GM19438 (cell line): Measurements from ENCODE around the gene HOXA5.

Source experiments
- ATAC-seq: cut with Tn5 transposase; IDR thresholded peaks from one replicate; pipeline ENCODE4 v1.9.1; 2021; ENCODE audit warnings: low read depth; ENCODE audit not compliant: unreplicated experiment

Gene HOXA5

DNA sequence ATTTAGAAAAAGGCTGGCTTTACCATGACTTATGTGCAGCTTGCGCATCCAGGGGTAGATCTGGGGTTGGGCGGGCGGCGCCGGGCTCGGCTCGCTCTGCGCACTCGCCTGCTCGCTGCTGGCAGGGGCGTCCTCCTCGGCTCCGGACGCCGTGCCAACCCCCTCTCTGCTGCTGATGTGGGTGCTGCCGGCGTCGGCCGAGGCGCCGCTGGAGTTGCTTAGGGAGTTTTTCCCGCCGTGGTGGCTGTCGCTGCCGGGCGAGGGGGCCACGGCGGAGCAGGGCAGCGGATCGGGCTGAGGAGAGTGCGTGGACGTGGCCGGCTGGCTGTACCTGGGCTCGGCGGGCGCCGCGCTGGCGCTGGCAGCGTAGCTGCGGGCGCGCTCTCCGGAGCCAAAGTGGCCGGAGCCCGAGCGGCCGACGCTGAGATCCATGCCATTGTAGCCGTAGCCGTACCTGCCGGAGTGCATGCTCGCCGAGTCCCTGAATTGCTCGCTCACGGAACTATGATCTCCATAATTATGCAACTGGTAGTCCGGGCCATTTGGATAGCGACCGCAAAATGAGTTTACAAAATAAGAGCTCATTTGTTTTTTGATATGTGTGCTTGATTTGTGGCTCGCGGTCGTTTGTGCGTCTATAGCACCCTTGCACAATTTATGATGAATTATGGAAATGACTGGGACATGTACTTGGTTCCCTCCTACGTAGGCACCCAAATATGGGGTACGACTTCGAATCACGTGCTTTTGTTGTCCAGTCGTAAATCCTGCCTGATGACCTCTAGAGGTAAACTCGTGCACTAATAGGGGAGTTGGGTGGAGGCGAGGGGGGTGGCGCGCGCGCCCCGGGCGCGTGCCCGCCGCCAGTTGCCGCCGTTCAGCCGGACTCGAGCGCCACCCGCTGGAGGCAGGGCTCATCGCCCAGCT is at the start of gene HOXA5:
Gene HOXA5, minus strand, starts transcription at position 659 of the 927 bp plus-strand sequence. Its CDS starts 74 bp downstream, at position 585.
- ATAC-seq: no peak

DNA sequence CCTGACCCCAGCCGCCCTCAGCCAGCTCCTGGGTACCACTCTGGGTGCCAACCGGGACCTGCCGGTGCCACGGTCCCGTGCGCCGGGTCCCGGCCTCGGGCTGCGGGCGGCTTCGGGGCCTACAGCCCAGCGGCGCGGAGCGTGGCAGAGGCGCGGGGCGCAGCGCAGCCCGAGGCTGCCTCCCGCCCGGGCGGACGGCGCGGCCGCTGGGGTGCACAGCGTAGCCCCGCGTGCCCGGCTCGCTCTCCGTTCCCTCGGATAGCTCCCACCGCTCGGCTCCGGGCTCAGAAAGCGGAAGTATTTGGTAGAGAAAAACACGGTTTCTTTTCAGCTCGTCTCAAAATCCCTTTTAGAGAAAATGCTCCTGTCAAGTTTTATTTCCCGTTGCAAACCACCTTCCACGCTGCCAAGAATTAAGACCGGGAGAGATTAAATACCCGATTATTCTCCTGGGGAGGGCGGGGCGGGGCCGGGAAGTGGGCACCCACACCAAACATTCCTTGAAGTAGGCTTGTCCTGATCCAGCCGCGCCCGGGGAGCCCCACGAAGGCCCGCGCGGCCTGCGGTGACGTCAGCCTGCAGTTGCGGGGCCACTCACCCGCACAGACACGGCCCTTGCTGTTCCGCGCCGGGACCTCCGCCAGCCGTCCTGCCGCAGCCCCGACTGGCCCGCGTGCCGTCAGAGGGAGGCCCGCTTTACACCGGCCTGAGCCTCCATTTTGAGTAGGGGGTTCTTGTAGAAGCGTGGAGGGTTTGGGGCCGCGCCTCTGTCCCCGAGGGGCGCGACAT is 49.3 kb upstream of the HOXA5 start:
- ATAC-seq: no peak

DNA sequence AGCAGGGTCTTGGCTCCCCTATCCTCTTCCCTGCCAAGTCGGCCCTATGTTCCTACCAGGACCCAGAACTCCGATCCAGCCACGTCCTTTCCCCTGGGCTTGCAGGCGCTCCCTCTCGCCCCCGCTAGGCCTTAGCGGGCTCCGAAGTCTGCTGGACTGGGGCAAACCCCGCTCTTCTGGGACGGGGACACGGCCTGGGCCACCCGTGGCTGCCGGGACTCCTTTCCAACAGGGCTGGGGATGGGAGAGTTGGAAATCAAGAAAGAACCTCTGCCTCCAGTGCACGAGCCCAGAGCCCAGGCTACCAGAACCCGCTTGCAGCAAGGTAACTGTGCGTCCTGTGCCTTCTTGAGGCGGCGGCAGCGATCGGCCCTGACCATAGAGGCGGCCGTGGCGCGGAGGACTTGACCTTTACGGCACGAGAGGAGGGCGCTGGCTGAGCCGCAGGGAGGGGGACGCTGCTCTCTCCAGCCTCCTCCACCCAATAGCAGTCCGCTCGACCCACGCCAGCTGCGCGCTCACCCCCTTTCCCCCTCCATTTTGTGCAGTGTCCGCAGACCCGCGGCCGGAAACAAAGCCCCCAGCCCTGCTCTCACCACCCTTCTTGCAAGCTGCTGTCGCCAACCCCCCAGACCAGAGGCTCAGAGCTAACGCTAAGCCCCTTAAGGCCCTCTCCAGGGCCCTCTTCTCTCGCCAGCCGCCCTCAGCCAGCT is 48.5 kb upstream of the HOXA5 start:
- ATAC-seq: no peak

DNA sequence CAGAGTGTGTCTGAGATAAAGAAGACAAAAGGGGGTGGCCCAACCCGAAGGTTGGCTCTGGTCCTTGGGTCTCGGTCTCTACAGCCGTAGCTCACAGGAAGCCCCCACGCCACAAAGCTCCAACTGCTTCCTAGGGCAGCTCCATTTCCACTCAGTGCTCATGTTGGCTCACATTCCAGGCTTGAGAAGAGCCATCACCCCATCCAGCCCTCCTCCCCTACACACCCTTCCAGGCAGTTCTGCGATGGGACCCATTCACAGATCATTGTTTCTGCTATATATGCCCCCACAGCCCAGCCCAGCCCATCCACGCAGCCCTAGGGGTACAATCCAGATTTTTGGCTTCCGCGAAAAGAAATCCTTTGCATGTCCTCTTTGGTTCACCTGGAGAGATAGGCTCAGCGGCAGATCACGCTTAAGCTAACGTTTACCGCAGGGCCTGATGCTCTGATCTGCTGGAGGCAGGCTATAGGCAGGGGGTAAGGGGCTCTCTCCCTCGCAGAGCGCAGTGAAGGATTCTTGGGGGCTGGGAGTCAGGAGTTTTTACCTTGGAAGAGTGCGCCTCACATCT is 47.8 kb upstream of the HOXA5 start:
- no peak for ATAC-seq

DNA sequence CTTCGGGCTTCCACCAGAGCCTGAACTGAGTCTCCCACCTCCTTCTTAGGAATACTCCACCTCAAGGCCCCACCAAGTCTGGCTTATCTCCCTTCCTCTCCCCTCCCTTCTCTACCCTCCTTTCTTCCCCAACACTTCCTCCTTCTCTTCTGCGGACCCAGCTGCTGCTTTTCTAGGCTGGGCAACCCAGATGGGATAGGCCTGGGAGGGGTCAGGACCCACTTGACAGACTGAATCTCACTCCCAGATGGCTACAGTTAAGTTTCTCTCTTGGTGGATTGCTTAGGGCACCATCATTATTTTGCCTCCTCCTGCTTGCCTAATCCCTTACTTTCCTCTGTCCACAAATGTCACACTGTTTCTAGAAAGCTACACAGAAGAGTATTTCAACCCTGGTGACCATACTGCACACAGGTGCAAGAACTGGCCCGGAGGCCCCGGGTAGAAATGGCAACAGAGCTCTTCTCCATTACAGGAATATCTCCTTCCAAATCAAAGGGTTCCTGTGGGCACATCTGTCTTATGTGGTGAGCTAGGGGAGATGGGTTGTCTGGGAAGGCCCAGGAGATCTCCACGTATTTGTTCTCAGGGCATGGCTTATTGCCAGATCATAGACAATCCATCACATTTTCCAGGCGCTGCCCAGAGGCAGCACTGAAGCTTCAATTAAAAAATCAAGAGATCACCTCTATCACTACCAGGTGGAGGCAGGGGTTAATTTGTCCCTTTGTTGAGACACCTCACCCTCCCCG is 46.7 kb upstream of the HOXA5 start:
- ATAC-seq: no peak

DNA sequence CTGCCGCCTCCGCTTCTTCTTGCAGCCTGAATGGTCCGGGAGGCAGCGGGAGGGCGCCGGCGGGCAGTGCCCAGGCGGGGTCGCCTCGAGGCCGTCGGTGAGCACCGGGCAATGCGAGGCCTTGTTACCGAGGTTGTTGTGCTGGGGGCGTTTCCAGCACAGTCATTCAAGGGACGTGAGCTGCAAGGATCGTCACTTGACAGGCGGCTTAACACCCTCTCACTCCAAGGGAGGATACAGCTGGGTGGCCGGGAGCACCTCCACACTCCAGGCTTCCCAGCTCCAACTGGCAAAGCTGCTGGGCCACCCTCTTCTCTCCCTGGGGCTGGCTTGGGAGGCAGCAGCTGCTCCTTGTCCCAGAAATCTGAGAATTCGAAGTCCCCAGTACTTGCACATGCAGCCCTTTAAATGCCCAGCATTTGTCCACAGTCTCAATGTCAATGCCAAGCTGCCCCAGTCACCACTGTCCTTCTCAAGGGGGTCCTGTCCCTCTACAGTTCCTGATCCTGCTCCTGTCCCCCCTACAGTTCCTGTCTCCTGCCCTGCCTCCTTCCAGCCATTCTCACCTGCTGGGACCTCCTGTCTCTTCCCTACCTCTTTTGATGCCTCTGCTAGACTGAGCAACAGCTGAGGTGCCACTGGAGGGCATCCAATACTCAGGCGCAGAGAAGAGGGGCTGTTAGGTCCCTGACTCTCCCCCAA is 46.0 kb upstream of the HOXA5 start:
- no peak for ATAC-seq

DNA sequence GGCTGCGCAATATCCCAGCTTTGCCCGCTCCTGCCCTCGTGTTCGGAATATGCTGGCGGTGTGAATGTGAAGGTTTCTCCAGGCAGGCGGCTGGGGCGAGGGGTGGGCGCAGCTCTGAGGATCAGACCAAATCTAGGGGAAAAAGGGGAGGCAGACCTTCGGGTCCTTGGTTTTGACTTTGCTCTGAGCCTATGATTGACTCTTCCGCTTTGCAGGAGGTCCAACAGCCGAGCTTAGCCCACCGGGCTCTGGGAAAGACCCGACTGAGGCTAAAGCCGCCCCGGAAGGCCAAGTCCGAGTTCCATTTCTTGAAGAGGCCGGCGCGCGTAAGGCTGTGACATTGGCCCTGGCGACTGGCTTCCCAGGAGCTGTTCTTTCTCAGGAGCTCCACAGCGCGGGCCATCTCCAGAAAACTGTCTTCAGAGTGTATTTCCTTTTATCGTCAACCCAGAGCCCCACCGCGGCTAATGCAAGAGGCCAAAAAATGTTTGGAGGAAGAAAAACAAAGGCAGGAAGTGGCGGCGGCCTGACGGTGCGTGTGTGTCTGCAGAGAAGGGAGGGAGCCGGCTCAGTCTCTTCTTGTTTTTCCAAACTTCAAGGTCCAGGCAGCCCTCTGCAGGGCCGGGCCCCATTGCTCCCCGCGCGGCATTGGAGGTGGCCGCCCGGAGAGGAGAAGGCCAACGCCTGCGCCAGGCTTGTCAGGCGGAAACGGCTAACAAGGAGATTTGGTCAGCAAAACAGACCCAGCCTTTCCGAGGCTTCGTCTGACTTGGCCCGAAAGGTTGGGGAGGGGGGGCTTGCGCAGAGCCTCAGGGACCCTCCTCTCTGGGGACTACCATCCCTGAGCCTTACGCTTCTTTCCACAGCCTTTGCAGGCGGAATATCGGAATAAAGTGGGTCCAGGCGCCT is 45.2 kb upstream of the HOXA5 start:
- ATAC-seq: no peak

DNA sequence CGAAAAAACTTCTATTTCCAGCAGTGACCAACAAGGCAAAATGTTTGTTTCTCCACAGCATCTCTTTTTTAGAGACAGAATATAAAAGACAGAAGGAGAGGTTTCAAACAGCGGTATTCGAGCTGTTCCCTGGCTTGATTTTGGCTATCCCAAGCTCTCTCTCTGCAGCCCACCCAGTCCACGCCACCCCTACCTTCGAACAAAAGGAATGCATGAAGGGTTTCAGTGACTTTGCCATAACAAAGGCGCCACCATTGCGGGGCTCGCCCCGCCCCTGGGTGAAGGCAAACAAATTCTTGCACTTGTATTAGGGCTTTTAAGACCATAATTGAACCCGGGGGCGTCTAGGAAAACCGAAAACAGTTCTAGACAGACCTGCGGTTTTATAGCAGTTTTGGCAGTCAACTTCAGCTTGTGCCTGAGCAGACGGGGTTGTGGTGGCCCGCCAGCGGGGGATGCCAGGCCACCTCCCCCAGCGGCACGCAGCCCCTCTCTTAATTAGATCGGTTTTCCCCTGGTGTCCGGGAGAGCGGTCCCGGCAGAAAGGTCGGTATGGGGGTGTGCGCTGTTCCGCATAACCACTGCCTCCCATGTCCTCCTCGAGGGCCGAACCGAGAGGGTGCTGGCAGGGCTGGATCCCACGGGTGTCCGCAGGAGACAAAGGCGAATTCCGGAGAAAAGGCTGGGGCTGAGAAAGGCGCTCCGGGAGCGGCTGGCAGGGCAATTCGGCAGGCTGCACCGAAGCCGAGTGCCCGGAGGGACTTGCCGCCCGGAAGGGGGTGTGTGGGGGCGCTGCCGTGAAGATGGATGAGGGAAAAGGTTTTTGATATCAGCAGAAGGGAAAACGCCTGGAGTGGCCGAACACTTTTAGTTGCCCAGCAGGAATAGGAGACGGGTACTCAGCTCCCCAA is 44.2 kb upstream of the HOXA5 start:
- ATAC-seq: no peak

DNA sequence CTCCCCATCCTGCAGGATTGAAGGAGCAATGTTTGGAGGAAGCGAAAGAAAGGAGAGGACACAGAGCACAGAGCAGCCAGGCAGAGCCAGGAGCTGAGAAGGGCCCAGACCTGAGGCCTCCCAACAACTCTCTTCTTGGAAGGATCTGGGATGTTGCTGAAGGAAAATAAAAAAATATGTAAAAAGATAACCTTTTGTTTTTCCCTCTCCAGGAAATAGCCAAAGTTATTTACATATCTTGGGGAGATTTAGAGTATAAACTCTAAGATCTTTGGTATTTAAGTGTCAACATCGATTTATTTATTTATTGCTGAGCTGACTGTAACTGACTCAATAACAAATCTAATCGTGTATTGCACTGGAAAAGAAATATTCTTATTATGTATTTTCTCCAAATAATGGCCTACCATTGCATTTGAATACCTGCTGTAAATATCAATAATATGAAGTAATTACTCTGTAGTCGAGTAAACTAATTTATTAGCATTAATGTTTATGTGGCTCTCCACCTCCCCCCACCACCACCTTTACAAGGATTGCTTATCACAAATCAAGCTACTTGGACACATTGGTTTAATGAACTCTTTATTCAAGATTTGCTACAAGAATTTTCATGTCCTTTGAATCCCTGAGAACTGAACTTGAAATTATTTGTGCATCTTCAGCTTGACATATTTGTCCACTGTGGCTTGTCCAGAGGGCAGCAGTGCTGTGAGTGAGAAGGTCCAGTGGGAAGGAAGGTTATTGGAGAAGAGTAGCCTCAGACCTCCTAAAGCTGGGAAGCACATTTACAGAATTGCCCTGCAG is 43.4 kb upstream of the HOXA5 start:
- ATAC-seq: no peak

DNA sequence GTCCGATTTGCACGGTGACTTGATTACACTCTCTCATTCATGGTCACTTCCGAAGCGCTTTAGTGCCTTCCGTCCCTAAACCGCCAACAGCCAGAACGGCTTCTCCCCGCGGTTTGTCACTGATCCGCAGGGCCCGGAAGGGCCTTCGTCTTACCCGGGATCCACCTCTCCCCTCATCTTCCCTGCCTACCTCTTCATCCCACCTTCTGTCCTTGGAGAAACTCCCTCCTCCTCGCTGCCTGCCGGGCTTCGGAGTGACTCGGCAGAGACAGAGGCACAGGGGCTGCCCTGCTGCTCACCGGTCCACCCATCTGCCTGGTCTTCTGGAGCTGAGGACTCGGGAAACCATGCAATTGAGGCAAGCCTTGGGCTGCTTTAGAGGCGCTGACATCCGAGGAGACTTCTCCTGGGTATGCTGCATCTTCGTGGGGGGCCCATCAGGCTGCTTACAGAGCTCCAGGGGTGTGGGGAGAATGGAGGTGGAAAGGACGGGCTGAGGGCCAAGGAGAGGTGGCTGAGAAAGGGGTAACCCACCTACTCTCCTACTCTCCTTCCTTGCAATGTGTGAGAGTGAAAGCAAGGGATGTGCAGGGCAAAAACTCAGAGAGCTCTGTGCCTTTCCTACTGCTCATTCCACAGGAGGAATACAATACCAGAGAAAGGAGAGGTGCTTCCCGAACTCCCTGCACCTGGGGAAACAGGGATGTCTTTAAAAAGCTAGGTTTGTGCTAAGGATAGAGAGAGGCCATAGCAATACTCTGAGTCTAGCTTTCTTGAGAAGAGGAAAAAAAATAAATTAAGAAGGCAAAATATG is 42.6 kb upstream of the HOXA5 start:
- ATAC-seq: no peak

DNA sequence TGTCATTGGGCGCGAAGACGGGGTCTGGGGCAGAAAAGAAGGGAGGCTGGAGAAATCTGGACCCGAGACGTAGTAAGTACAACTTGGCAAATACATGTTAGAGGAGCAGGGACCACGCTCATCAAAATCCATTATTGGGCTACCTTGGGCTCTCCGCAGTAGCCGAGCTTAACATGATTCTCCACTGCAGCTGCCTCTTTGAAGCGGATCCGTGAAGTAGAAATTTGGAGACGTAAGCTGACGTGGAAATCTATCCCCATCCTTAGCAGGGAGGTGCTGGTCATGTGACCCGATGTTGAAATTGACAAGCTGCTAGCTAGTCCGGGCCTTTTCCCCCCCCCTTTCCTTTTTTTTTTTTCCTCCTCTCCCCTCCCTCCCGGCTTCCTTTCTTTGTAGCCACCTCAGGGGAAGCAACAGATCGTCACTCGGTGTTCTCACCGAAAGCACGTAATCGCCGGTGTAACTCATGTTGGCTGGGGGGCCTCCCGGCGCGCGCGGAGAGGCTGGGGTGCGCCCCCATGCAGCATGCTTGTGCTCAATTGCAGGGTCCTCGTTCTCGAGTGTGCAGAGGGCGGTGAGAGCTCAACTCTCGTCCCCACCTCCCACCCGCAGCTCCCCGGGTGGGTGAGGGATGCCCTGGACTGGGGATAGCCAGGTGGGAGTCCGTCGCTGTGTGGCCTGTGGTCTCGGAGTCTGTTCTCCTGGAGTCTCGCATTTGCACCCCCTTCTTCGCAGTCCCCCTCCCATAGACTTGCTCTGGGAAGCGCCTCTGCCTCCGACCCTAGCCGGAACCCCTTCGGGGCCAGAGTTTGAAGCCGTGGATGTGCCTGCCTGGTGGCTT is 41.8 kb upstream of the HOXA5 start, which contains the start of gene HOXA11:
Gene HOXA11, minus strand, starts transcription at position 220 of the 841 bp plus-strand sequence. Its CDS starts 88 bp downstream, at position 132.
- ATAC-seq: no peak

DNA sequence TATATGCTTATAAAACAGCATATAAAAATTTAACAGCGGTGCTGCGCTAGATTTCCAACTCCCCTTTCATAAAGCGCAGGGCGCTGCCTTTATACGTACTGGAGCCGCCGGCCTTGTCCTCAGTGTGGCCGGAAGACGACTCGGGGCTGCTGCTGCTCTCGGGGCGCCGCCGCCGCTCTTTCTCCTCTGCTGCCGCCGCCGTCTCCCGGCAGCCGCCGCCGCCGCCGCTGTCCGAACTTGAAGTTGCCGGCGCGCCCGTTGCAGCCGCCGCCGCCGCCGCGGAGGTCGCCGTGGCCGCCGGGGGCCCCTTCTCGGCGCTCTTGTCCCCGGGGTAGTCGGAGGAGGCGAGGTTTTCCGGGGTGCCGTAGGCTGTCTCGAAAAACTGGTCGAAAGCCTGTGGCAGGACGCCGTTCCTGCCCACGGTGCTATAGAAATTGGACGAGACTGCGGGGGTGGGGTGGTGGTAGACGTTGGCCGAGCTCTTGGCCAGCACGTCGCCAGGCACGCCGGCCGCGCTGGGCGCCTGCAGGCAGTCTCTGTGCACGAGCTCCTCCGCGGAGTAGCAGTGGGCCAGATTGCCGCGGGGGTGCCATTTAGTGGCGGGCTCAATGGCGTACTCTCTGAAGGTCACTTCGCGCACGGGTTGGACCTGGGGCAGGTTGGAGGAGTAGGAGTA is 41.0 kb upstream of the HOXA5 start:
- no peak for ATAC-seq

DNA sequence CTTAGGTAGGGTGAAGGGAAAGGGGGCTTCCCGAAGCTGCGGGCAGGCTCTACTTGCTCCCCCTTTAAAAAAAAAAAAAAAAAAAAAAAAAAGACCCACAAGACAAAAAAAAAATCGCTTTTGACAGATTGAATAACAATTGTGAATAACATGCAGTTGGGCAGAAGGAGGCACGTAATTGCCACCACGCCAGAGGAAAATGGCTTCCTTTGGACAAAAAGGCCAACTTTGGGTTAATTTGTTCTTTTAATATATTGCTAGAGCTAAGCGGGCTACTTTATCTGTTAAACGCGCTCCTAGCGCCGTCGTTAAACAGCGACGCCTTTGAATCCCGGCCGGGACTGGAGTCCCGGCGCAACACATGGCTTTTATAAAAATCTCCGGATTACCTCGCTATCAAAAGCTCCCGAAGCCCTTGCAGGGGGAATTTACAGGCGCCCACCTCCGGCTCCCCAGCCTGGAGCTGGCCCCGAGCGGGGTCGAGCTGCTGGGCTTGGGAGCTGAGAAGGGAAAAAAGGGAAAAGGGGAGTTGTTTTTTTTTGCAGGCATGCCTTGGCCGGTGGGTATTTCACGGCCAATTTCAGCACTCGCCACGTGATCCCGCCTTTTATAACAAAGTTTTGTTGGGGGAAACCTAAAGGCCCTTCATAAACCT is 40.3 kb upstream of the HOXA5 start:
- no peak for ATAC-seq
